Natural killer cell (primary cell): ENCODE results near the gene BCL6B. TPM values are rescaled to one million over a fixed set of nuclear protein-coding genes. Genes with fewer than 3 reads are reported as not detected.
"Not testable (repeated sequence)": the region's sequence is repeated elsewhere in the genome, so short reads cannot be mapped to it uniquely, and the experiment has no call there.

Experiments
- ATAC-seq, 3 donors: fragments of 150-1000 bp in 2 of 3; fragments of 200-7000 bp in 1 of 3; cut with Tn5 transposase; 1 replicate in 1 of 3; 2 replicates in 2 of 3; pipeline ENCODE4 v1.10.0; 2021; ENCODE audit warnings: mild to moderate bottlenecking in 2 of 3, moderate library complexity in 2 of 3
- DNase-seq, 2 donors: peaks; one replicate each; pipeline versions ENCODE4 v3.0.0 to v3.0.0-alpha.2; 2013 to 2021; ENCODE audit warnings: mixed read lengths in 1 of 2
- H3K27ac ChIP-seq: one replicate; pipeline ENCODE4 v1.5.1; 2013; ENCODE audit warnings: mild to moderate bottlenecking, low read length
- H3K27me3 ChIP-seq: one replicate; pipeline ENCODE4 v1.6.1; 2013; ENCODE audit warnings: low read length; ENCODE audit not compliant: control insufficient read depth, insufficient read depth
- H3K36me3 ChIP-seq: one replicate; pipeline ENCODE4 v1.6.1; 2013; ENCODE audit warnings: low read length; ENCODE audit not compliant: control insufficient read depth, insufficient read depth
- H3K4me1 ChIP-seq: one replicate; pipeline ENCODE4 v1.6.1; 2013; ENCODE audit warnings: low read length; ENCODE audit not compliant: control insufficient read depth, insufficient read depth
- H3K4me3 ChIP-seq: one replicate; pipeline ENCODE4 v1.5.1; 2013; ENCODE audit warnings: low read length
- H3K9me3 ChIP-seq: one replicate; pipeline ENCODE4 v1.6.1; 2013; ENCODE audit warnings: low read length; ENCODE audit not compliant: control insufficient read depth, insufficient read depth
- H3K27ac Mint-ChIP-seq, 2 donors: one replicate each; pipeline ENCODE4 v1.8.0; 2022; ENCODE audit warnings: mild to moderate bottlenecking in 2 of 2, mixed read lengths in 2 of 2, moderate library complexity in 1 of 2
- H3K27me3 Mint-ChIP-seq, 2 donors: one replicate each; pipeline ENCODE4 v1.8.0; 2022; ENCODE audit warnings: low read depth in 2 of 2, mixed read lengths in 2 of 2
- H3K36me3 Mint-ChIP-seq: one replicate; pipeline ENCODE4 v1.8.0; 2022; ENCODE audit warnings: mixed read lengths
- H3K4me1 Mint-ChIP-seq, 2 donors: one replicate each; pipeline ENCODE4 v1.8.0; 2022; ENCODE audit warnings: mixed read lengths in 2 of 2
- H3K4me3 Mint-ChIP-seq: one replicate; pipeline ENCODE4 v1.8.0; 2022; ENCODE audit warnings: mild to moderate bottlenecking, moderate library complexity, mixed read lengths
- H3K9me3 Mint-ChIP-seq, 2 donors: one replicate each; pipeline ENCODE4 v1.8.0; 2022; ENCODE audit warnings: mixed read lengths in 2 of 2
- CTCF ChIP-seq: fragments of 200-600 bp; IDR thresholded peaks from one replicate; pipeline ENCODE4 v1.8.0; 2022; ENCODE audit warnings: antibody characterized with exemption
- WGBS: methylation state at CpG from one replicate; pipeline ENCODE4 v1.1.7; 2013; ENCODE audit warnings: missing lambda C conversion rate; ENCODE audit not compliant: insufficient coverage; 5-methylcytosine and 5-hydroxymethylcytosine counted together
- intact Hi-C: fragments of 100-400 bp; cut with micrococcal nuclease; formaldehyde crosslinking; loops from one replicate; pipeline ENCODE4 v1.14.2; 2022
- total RNA-seq, 4 donors: library from RNA; stranded (reverse); fragments of 120-200 nt in 1 of 4; gene quantifications; one replicate each; pipeline versions ENCODE4 v1.2.3 to v1.2.4, GENCODE V29; 2013 to 2022

The BCL6B gene
- total RNA-seq = under 1 TPM in 2 of 3 donors, not detected in 1; 0.49 to 0.84 TPM
- total RNA-seq (2013) = 0.25 TPM

DNA sequence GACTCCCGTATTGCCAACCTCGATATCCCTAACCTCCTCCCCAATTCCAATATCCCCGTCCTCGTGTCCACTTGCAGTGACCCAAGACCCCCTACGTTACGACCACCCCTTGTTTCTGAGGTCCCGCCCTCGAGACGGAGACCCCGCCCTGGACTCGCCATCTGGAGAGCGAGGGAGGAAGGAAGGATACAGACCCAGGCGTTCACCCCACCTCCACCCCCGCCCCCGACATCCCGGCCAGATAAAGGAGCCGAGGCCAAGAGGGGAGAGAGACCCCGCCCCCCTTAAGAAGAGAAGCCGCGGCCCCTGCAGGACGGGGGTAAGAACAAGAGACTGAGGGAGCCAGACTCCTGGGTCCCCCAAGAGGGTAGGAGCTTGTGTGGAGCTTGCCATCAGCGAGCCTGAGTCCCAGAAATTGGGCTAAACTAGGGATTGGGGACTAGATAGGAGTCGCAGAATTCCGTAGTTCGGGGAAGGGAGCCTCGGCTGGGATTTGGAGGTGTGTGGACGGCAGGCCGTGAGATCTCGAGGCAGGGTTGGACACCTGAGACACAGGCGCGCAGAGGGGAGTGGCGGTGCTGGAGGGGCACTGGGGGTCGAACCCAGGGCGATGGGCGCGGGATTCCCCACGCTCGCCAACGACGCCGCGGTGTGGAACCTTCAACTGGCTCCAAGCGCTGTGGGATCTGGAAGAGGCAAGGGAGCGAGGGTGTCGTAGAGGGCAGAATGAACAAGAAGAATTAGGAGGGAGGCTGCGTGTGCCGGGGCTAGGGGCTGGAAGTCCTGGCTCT lies at the start of gene BCL6B:
BCL6B (plus strand) TSS at position 270 of the 791 bp plus-strand sequence. CDS start 622 bp downstream, outside the sequence.
- ATAC-seq = no peak
- peaks cover 33 to 73% of the 10 kb centered on the region in 2 donors for H3K4me1 Mint-ChIP-seq
- no peak for TF ChIP-seq CTCF
- no peaks in the 10 kb centered on the region for H3K27me3 ChIP-seq
- intact Hi-C loops = loop anchor here (1.0 to 2.0 kb wide), 3 partner anchors 8 to 112 kb away; no protein-coding TSS in a partner anchor
- H3K4me3 Mint-ChIP-seq = peak within 1 kb of the TSS; percentile 87
- no peaks in the 10 kb centered on the region for H3K9me3 ChIP-seq
- peak within 1 kb of the TSS; percentile 67 for H3K27ac ChIP-seq
- peak within 1 kb of the TSS; percentile 39 for H3K4me3 ChIP-seq
- no peaks in the 10 kb centered on the region for H3K27me3 Mint-ChIP-seq
- no peaks in the 10 kb centered on the region for H3K36me3 ChIP-seq
- 25% methylated on average over 36 of the region's 47 CpGs for WGBS
- no peaks in the 10 kb centered on the region for H3K9me3 Mint-ChIP-seq
- peaks cover 68% of the 10 kb centered on the region for H3K4me1 ChIP-seq
- H3K27ac Mint-ChIP-seq = peak within 1 kb of the TSS; percentile 93 to 96
- H3K36me3 Mint-ChIP-seq = no peaks in the 10 kb centered on the region
- peak in 1 of 2 donors; percentile 33 for DNase-seq

GRCh38 chr17:6979440-6979839 lies 43.4 kb upstream of the BCL6B start:
- H3K9me3 ChIP-seq, H3K36me3 Mint-ChIP-seq, intact Hi-C loops, H3K4me1 Mint-ChIP-seq, H3K27ac Mint-ChIP-seq, H3K9me3 Mint-ChIP-seq, ATAC-seq, H3K4me3 Mint-ChIP-seq, H3K27me3 ChIP-seq, H3K4me3 ChIP-seq, H3K36me3 ChIP-seq, H3K27me3 Mint-ChIP-seq, DNase-seq, H3K4me1 ChIP-seq, H3K27ac ChIP-seq: not testable (repeated sequence)
- 98% methylated on average over 5 of the region's 5 CpGs for WGBS

DNA sequence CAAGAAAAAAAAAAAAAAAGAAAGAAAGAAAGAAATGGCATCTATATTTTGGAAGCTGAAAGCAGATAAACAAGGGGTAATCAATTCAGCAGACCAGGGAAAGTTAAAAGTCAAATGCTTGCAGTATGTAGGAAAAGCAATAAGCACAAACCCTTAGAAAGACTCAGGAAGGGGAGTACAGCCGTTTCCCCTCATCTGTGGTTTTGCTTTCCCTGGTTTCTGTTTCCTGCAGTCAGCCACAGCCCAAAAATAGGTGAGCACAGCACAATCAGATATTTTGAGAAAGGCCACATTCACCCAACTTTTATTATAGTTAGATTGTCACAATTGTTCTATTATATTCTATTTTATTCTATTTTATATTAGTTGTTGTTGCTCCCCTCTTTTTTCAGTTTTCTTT lies 41.4 kb upstream of the BCL6B start:
- Mint-ChIP-seq H3K4me3 (no peak overlapping the region), H3K36me3 (no peaks in the 10 kb centered on the region), H3K27me3 (no peaks in the 10 kb centered on the region), H3K9me3 (no peaks in the 10 kb centered on the region), H3K27ac (no peak overlapping the region), H3K4me1 (no peaks in the 10 kb centered on the region)
- ATAC-seq (no peak), DNase-seq (no peak)
- no peak overlapping the region for H3K27ac ChIP-seq
- TF ChIP-seq CTCF = no peak
- H3K27me3 ChIP-seq = no peaks in the 10 kb centered on the region
- intact Hi-C loops = no loop called here
- H3K4me3 ChIP-seq = no peak overlapping the region
- no peaks in the 10 kb centered on the region for H3K36me3 ChIP-seq
- H3K4me1 ChIP-seq = no peaks in the 10 kb centered on the region
- WGBS = 0% methylated on average over 1 of the region's 1 CpG
- no peaks in the 10 kb centered on the region for H3K9me3 ChIP-seq

GRCh38 chr17:6985266-6985665 lies 37.6 kb upstream of the BCL6B start:
- no peak overlapping the region for H3K27ac Mint-ChIP-seq
- H3K27ac ChIP-seq = no peak overlapping the region
- no peak for ATAC-seq
- H3K4me1 ChIP-seq = no peaks in the 10 kb centered on the region
- no peak overlapping the region for H3K4me3 Mint-ChIP-seq
- H3K4me1 Mint-ChIP-seq = no peaks in the 10 kb centered on the region
- H3K27me3 ChIP-seq = no peaks in the 10 kb centered on the region
- intact Hi-C loops = no loop called here
- H3K9me3 Mint-ChIP-seq = no peaks in the 10 kb centered on the region
- no peaks in the 10 kb centered on the region for H3K9me3 ChIP-seq
- no peaks in the 10 kb centered on the region for H3K36me3 ChIP-seq
- DNase-seq = no peak
- 98% methylated on average over 3 of the region's 4 CpGs for WGBS
- no peaks in the 10 kb centered on the region for H3K36me3 Mint-ChIP-seq
- no peak for TF ChIP-seq CTCF
- no peaks in the 10 kb centered on the region for H3K27me3 Mint-ChIP-seq
- no peak overlapping the region for H3K4me3 ChIP-seq
